HEK293 (cell line): ENCODE results near the gene LINGO1.

Experiments used
- YY1 ChIP-seq: fragments of 450-650 bp; formaldehyde crosslinking; IDR thresholded peaks from 2 replicates; pipeline ENCODE4 v1.5.1; 2018; ENCODE audit warnings: missing biosample characterization, missing genetic modification characterization
- ZBTB1 ChIP-seq: fragments of 450-650 bp; formaldehyde crosslinking; IDR thresholded peaks from 2 replicates; pipeline ENCODE4 v1.5.1; 2016; ENCODE audit warnings: missing biosample characterization, missing genetic modification characterization
- ZFP37 ChIP-seq: fragments of 450-650 bp; formaldehyde crosslinking; IDR thresholded peaks from 2 replicates; pipeline ENCODE4 v1.5.1; 2016; ENCODE audit warnings: missing biosample characterization, missing genetic modification characterization
- ZNF274 ChIP-seq, 2 experiments: fragments of 200-500 bp in 1 of 2; fragments of 450-650 bp in 1 of 2; sonication (Bioruptor generic) in 1 of 2; formaldehyde crosslinking in 1 of 2; IDR thresholded peaks; 2 replicates each; pipeline versions ENCODE4 v1.5.1 to v1.6.1; 2014 to 2016; ENCODE audit warnings: borderline replicate concordance in 1 of 2, inconsistent platforms in 1 of 2, low read length in 1 of 2, missing biosample characterization in 1 of 2, missing genetic modification characterization in 1 of 2
- ZNF629 ChIP-seq: fragments of 450-650 bp; formaldehyde crosslinking; IDR thresholded peaks from 2 replicates; pipeline ENCODE4 v1.5.1; 2017; ENCODE audit warnings: missing biosample characterization, missing genetic modification characterization
- ZSCAN16 ChIP-seq: fragments of 450-650 bp; formaldehyde crosslinking; IDR thresholded peaks from 2 replicates; pipeline ENCODE4 v1.5.1; 2016; ENCODE audit warnings: missing biosample characterization, missing genetic modification characterization
- ZSCAN30 ChIP-seq: fragments of 450-650 bp; IDR thresholded peaks from 2 replicates; pipeline ENCODE4 v1.5.1; 2018; ENCODE audit warnings: missing biosample characterization, mild to moderate bottlenecking, missing genetic modification characterization, moderate library complexity
- TF ChIP-seq, protein P1 (sequence below): fragments of 450-650 bp; formaldehyde crosslinking; IDR thresholded peaks from 2 replicates; pipeline ENCODE4 v1.5.1; 2016; ENCODE audit warnings: missing biosample characterization, missing genetic modification characterization
- TF ChIP-seq, protein P2 (sequence below): fragments of 450-650 bp; formaldehyde crosslinking; IDR thresholded peaks from 2 replicates; pipeline ENCODE4 v1.5.1; 2016; ENCODE audit warnings: missing biosample characterization, missing genetic modification characterization

DNA sequence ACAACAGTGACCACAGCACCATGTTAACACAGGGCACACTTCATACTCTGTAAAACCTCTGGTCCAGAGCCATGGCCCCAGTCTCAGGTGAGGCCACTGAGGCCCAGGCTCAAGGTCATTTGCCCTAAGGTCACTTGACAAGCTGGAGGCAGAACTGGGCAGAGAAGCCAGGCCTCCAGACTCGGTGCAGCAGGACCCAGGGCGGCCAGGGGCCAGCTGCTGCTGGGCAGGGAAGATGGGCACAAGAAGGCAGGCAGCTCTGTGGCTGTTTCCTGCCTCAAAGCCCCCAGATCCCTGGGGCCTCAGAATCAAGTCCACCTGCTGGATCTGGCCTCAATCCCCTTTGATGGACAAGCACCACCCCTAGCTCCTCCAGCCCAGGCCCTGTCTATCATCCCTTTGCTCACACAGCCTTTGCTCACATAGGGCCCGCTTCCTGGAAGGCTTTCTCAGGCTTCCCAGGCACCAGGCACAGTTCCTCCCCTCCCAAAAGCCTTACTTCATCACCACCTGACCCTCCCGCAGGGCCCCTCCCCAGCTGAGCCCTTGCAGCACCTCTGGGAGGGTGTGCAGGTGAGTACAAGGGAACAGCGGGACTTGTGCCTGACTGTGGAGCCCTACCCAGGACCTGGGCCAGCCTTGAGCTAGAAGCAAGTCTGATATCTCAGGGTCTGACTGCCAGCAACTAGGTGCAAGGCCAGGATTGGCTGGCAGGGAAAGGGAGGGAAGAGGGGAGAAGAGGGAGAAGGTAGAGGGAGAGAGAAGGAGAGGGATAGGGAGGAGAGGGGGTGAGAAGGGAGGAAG, 38.0 kb upstream of the LINGO1 start:
- TF ChIP-seq ZSCAN16 (no peak), YY1 (tag by site-specific recombination) (no peak), ZNF629 (tag by site-specific recombination) (no peak), ZNF274 (IDR thresholded peaks at IDR 0.05; ENCODE audit: low read length) (no peak), ZNF274 (tag by site-specific recombination; IDR thresholded peaks at IDR 0.05; ENCODE audit: borderline replicate concordance) (no peak), ZFP37 (tag by site-specific recombination) (no peak), ZSCAN30 (tag by site-specific recombination) (no peak), ZBTB1 (tag by site-specific recombination) (no peak)
- TF ChIP-seq, protein P1, sequence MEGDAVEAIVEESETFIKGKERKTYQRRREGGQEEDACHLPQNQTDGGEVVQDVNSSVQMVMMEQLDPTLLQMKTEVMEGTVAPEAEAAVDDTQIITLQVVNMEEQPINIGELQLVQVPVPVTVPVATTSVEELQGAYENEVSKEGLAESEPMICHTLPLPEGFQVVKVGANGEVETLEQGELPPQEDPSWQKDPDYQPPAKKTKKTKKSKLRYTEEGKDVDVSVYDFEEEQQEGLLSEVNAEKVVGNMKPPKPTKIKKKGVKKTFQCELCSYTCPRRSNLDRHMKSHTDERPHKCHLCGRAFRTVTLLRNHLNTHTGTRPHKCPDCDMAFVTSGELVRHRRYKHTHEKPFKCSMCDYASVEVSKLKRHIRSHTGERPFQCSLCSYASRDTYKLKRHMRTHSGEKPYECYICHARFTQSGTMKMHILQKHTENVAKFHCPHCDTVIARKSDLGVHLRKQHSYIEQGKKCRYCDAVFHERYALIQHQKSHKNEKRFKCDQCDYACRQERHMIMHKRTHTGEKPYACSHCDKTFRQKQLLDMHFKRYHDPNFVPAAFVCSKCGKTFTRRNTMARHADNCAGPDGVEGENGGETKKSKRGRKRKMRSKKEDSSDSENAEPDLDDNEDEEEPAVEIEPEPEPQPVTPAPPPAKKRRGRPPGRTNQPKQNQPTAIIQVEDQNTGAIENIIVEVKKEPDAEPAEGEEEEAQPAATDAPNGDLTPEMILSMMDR = no peak
- TF ChIP-seq, protein P2, sequence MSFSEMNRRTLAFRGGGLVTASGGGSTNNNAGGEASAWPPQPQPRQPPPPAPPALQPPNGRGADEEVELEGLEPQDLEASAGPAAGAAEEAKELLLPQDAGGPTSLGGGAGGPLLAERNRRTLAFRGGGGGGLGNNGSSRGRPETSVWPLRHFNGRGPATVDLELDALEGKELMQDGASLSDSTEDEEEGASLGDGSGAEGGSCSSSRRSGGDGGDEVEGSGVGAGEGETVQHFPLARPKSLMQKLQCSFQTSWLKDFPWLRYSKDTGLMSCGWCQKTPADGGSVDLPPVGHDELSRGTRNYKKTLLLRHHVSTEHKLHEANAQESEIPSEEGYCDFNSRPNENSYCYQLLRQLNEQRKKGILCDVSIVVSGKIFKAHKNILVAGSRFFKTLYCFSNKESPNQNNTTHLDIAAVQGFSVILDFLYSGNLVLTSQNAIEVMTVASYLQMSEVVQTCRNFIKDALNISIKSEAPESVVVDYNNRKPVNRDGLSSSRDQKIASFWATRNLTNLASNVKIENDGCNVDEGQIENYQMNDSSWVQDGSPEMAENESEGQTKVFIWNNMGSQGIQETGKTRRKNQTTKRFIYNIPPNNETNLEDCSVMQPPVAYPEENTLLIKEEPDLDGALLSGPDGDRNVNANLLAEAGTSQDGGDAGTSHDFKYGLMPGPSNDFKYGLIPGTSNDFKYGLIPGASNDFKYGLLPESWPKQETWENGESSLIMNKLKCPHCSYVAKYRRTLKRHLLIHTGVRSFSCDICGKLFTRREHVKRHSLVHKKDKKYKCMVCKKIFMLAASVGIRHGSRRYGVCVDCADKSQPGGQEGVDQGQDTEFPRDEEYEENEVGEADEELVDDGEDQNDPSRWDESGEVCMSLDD (tag by site-specific recombination) = no peak
